CD4-positive, CD25-positive, alpha-beta regulatory T cell (primary cell): Measurements from ENCODE around the gene TBC1D24. TPM values are rescaled to one million over a fixed set of nuclear protein-coding genes. Genes with fewer than 3 reads are reported as not detected.

ENCODE experiments used
- ATAC-seq, 2 donors: fragments of 150-1000 bp; cut with Tn5 transposase; one replicate each; pipeline ENCODE4 v1.10.0; 2021; ENCODE audit warnings: low read depth in 2 of 2, moderate number of reproducible peaks in 2 of 2, moderate library complexity in 1 of 2
- DNase-seq, 3 donors: peaks; one replicate each; pipeline versions ENCODE4 v3.0.0 to v3.0.0-alpha.2; 2012 to 2022; ENCODE audit warnings: mixed read lengths in 1 of 3
- H3K27ac ChIP-seq: one replicate; pipeline ENCODE4 v1.7.0; 2013; ENCODE audit warnings: mild to moderate bottlenecking, low read length; ENCODE audit not compliant: insufficient read depth, poor library complexity, severe bottlenecking
- H3K27me3 ChIP-seq: one replicate; pipeline ENCODE4 v1.7.0; 2013; ENCODE audit warnings: low read length; ENCODE audit not compliant: control insufficient read depth, insufficient read depth
- H3K36me3 ChIP-seq: one replicate; pipeline ENCODE4 v1.7.0; 2013; ENCODE audit warnings: mild to moderate bottlenecking, low read length, moderate library complexity; ENCODE audit not compliant: control insufficient read depth, insufficient read depth
- H3K4me1 ChIP-seq: 2 replicates; pipeline ENCODE4 v1.7.0; 2013; ENCODE audit warnings: mild to moderate bottlenecking, low read length; ENCODE audit not compliant: insufficient read depth, control insufficient read depth, poor library complexity, severe bottlenecking
- H3K4me3 ChIP-seq: one replicate; pipeline ENCODE4 v1.7.0; 2013; ENCODE audit warnings: low read depth, mild to moderate bottlenecking, low read length, moderate library complexity
- H3K9me3 ChIP-seq, 2 experiments: 1 replicate in 1 of 2; 2 replicates in 1 of 2; pipeline ENCODE4 v1.7.0; 2013; ENCODE audit warnings: low read length in 2 of 2, mild to moderate bottlenecking in 1 of 2, moderate library complexity in 1 of 2; ENCODE audit not compliant: control insufficient read depth in 2 of 2
- H3K27ac Mint-ChIP-seq, 3 donors: one replicate each; pipeline ENCODE4 v1.8.0; 2020 to 2022; ENCODE audit warnings: mild to moderate bottlenecking in 3 of 3, mixed read lengths in 3 of 3, moderate library complexity in 2 of 3
- H3K27me3 Mint-ChIP-seq: one replicate; pipeline ENCODE4 v1.8.0; 2022; ENCODE audit warnings: mild to moderate bottlenecking, mixed read lengths
- H3K36me3 Mint-ChIP-seq: one replicate; pipeline ENCODE4 v1.8.0; 2020; ENCODE audit warnings: mixed read lengths
- H3K4me1 Mint-ChIP-seq, 4 donors: one replicate each; pipeline ENCODE4 v1.8.0; 2020 to 2022; ENCODE audit warnings: mixed read lengths in 4 of 4, mild to moderate bottlenecking in 1 of 4
- H3K4me3 Mint-ChIP-seq, 4 donors: one replicate each; pipeline ENCODE4 v1.8.0; 2020 to 2022; ENCODE audit warnings: mild to moderate bottlenecking in 4 of 4, mixed read lengths in 4 of 4, moderate library complexity in 3 of 4
- H3K9me3 Mint-ChIP-seq, 7 donors: one replicate each; pipeline ENCODE4 v1.8.0; 2020 to 2022; ENCODE audit warnings: mixed read lengths in 7 of 7, mild to moderate bottlenecking in 3 of 7, moderate library complexity in 2 of 7
- polyA plus RNA-seq, 4 donors: library from polyadenylated mRNA; unstranded; fragments of 300-500 nt; fragmentation: Illumina TruSeq; gene quantifications; one replicate each; pipeline ENCODE4 v1.2.3, GENCODE V29; 2021
- total RNA-seq: library from RNA; stranded (reverse); gene quantifications from one replicate; pipeline ENCODE4 v1.2.3, GENCODE V29; 2022

Gene TBC1D24
- total and polyA plus RNA-seq, 5 donors from 2014 or later: 0.84 to 5.8 (median 1.4) TPM

DNA sequence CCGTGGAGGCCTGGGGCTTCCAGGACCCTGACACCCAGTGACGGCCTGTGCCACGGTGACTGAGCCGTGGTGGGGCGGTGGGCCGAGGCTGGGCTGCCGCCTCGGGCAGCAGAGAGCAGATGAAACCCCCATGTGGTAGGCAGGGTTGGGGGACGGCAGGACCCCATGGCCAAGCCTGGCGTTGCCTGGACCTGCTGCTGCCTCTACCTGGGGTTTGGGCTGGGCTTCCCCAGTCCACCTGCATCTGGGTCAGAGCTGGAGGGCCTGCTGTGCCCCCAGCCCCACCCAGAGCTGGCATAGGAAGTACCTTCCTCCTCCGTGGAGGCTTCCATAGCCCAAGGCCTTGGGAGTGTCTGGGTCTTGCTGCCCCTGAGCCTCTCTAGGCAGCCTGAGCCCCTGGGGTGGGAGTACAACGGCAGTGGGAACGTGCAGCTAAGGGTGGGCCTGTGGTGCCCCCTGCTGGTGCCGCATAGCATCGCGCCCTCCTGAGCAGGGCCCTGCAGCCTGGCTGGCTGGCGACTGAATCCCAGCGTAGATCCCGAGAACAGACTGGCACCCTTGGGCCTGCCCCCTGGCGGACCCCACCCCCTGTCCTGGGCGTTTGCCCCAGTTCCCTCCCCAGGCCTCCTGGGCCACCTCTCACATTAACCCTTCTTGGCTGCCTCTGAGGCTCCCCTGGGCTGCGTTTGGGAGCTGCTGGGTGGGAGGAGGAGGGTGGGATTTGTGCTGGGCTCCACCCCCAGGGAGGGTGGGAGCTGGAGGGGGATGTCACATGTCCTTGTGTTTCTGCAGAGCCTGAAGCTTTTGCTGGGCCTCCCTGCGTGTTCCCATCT lies 26.2 kb downstream of the TBC1D24 start:
- peak; percentile 85 to 87 for ATAC-seq
- H3K4me3 Mint-ChIP-seq: no peak overlapping the region
- Histone ChIP-seq H3K9me3 (no peaks in the 10 kb centered on the region), H3K4me1 (peaks cover 5% of the 10 kb centered on the region), H3K27ac (no peak overlapping the region), H3K27me3 (no peaks in the 10 kb centered on the region), H3K36me3 (peaks cover 3% of the 10 kb centered on the region), H3K4me3 (no peak overlapping the region)
- H3K9me3 Mint-ChIP-seq: peaks cover 0 to 2% (median 0%) of the 10 kb centered on the region in 7 donors
- no peaks in the 10 kb centered on the region for H3K27me3 Mint-ChIP-seq
- H3K27ac Mint-ChIP-seq: no peak overlapping the region
- no peaks in the 10 kb centered on the region for H3K36me3 Mint-ChIP-seq
- peak; percentile 67 to 77 (median 76) for DNase-seq
- H3K4me1 Mint-ChIP-seq: peaks cover 0 to 2% (median 1%) of the 10 kb centered on the region in 4 donors

DNA sequence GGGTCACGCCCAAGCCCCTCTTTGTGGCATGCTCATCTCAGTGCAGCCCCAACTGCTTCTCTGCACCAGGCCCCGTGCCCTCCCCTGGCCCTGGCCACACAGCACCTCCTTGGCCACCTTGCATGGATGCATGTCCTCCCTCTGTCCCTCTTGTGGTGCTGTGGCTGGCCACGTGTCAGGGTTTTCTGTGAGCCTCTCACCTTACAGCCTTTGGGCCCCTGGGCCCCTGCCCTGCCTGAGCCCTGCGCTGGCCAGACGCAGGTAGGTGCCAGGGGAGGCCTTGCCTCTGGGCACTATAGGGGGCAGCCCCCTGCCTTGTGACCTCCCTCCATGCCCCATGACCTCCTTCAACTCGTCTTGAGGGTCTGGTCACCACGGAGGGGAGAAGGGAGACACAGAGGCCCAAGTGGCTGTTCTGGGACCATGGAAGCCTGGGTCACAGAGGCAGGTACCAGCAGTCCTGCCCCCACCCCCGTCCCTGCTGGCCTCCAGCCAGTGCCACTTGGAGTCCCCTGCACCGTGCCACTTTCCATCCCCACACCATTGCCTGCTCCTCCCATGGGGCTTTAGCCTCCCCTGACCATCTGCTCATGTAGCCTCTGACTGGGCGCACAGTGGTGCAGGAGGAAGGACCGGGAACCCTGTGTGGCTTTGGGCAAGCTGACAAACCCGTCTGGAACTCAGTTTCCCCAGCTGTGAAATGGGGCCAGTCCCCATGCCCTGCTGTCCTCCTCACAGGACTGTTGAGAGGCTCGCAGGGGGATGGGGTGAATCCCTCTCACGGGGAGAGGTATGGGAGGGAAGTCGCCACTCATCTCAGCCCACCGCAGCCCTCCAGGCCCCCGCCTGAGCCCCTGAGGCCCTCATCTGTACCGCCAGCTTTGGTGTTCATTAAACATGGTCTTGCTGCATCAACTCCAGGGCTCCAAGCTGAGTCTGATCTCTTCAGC lies 27.3 kb downstream of the TBC1D24 start:
- Histone ChIP-seq H3K4me1 (peaks cover 5% of the 10 kb centered on the region), H3K9me3 (no peaks in the 10 kb centered on the region), H3K4me3 (no peak overlapping the region), H3K27ac (no peak overlapping the region), H3K36me3 (no peaks in the 10 kb centered on the region), H3K27me3 (no peaks in the 10 kb centered on the region)
- H3K27me3 Mint-ChIP-seq: no peaks in the 10 kb centered on the region
- no peak overlapping the region for H3K27ac Mint-ChIP-seq
- H3K4me1 Mint-ChIP-seq: peaks cover 0 to 2% (median 1%) of the 10 kb centered on the region in 4 donors
- ATAC-seq: no peak
- peaks cover 0 to 2% (median 0%) of the 10 kb centered on the region in 7 donors for H3K9me3 Mint-ChIP-seq
- peak overlapping the region in 1 of 4 donors; percentile 8 for H3K4me3 Mint-ChIP-seq
- no peak for DNase-seq
- H3K36me3 Mint-ChIP-seq: no peaks in the 10 kb centered on the region

DNA sequence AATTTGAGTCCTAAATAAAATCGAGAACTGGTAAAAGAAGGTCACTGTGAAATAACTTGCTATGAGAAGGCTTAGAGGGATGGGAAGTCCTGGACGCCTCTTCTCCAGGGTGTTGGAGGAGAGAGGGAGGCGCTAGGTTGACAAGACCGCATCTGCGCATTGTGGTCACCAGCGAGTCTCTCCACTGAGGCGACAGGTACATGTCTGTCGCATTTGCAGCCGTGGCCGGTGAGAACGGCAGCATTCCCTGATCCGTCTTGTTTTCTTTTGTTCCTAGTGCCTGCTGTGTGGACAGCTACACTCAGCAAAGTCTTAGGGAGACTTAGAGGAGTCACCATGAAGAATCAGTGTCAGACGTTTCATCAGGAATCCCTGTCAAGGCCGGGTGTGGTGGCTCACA lies 30.8 kb downstream of the TBC1D24 start:
- Mint-ChIP-seq H3K27ac (no peak overlapping the region), H3K4me3 (no peak overlapping the region), H3K27me3 (no peaks in the 10 kb centered on the region), H3K36me3 (no peaks in the 10 kb centered on the region), H3K9me3 (no peaks in the 10 kb centered on the region), H3K4me1 (peaks cover 0 to 2% (median 0%) of the 10 kb centered on the region in 4 donors)
- DNase-seq (no peak), ATAC-seq (no peak)
- H3K9me3 ChIP-seq: no peaks in the 10 kb centered on the region
- no peaks in the 10 kb centered on the region for H3K36me3 ChIP-seq
- no peak overlapping the region for H3K4me3 ChIP-seq
- peaks cover 5% of the 10 kb centered on the region for H3K4me1 ChIP-seq
- H3K27ac ChIP-seq: no peak overlapping the region
- H3K27me3 ChIP-seq: no peaks in the 10 kb centered on the region

DNA sequence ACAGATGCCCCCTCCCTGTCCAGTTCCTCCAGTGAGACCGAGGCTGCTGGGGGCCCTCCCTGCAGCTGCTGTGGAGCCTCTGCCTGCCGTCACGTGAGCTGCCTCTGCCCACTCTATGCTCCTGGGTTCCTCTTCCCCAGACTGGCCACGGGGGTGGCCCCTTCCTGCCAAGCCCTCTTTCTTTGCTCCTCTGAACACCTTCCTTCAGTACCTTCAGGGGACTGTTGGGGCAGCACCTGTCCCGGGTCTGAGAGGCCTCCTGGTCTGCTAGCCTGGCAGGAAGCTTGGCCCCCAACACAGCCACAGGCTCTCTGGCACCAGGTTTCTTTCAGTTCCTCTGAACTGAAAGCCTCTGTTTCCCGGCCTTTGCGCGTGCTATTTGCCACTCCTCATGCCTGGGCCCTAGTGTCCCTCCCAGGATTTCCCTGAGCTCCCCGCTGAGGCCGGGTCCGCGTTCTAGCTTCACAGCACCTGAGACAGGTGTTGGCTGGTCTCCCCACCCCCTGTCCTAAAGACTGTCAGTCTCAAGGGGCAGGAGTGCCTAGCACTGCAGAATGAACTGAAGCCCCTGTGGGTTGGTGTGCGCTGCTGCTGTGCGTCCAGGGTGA lies 32.2 kb downstream of the TBC1D24 start:
- no peaks in the 10 kb centered on the region for H3K9me3 ChIP-seq
- peak overlapping the region in 1 of 4 donors; percentile 32 for H3K4me3 Mint-ChIP-seq
- no peaks in the 10 kb centered on the region for H3K9me3 Mint-ChIP-seq
- peaks cover 0 to 3% (median 0%) of the 10 kb centered on the region in 4 donors for H3K4me1 Mint-ChIP-seq
- H3K27ac Mint-ChIP-seq: no peak overlapping the region
- no peak overlapping the region for H3K4me3 ChIP-seq
- no peaks in the 10 kb centered on the region for H3K27me3 ChIP-seq
- no peaks in the 10 kb centered on the region for H3K36me3 Mint-ChIP-seq
- H3K27me3 Mint-ChIP-seq: no peaks in the 10 kb centered on the region
- no peaks in the 10 kb centered on the region for H3K36me3 ChIP-seq
- DNase-seq (no peak), ATAC-seq (peak; percentile 33 to 47)
- H3K27ac ChIP-seq: no peak overlapping the region
- no peaks in the 10 kb centered on the region for H3K4me1 ChIP-seq

DNA sequence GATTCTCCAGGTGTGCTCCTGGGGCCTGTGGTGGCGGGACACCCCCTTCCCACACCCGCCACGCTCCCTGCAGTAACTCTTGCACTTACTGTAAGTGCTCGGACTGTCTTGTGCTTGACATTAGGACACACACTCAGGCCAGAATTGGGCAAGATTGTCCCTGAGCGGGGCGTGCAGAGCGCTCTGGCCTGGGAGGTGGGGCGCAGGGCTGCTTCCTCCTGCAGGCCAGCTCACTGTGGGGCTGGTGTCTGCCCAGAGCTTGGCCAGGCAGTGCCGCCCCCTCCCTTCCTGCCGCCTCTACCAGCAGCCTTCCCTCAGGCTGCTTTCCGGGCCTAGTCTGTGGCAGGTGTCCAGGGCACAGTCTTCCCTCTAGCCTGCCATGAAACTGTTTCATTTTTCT lies 32.7 kb downstream of the TBC1D24 start:
- Mint-ChIP-seq H3K36me3 (no peaks in the 10 kb centered on the region), H3K4me3 (no peak overlapping the region), H3K27me3 (no peaks in the 10 kb centered on the region), H3K27ac (no peak overlapping the region), H3K9me3 (no peaks in the 10 kb centered on the region), H3K4me1 (peaks cover 0 to 8% (median under 1%) of the 10 kb centered on the region in 4 donors)
- ATAC-seq (no peak), DNase-seq (no peak)
- Histone ChIP-seq H3K4me3 (no peak overlapping the region), H3K9me3 (no peaks in the 10 kb centered on the region), H3K27ac (no peak overlapping the region), H3K4me1 (peaks cover under 1% of the 10 kb centered on the region), H3K27me3 (no peaks in the 10 kb centered on the region), H3K36me3 (no peaks in the 10 kb centered on the region)

DNA sequence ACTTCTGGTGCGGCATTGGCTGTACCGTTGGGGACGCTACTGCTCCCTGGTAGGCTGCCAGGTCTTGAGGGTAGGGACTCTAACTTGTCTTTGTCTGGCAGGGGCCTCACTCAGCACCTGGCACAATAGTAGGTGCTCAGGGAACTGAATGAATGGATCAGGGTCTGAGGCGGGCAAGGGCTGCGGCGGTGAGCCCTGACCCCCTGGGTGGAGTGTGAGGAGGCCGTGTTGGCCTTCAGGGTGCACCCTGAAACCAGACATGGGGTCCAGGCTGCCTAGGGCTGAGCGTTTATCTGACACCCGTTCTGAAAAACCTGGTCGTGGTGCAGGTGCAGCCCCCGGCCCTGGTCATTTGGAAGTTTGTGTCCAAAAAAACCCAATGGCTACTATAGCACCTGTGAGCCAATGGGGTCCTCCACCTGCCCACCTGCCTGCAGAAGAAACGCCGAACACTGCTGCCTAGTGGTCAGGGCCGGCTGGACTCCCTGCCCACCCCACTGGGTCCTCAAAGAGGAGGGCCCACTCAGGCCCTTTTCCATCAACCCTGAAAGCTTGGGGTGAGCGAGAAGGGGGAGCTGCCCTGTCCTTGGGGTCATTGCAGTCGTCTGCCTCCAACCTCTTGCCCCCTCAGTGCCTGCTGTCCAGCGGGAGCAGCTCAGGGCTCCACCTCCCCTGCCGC lies 33.9 kb downstream of the TBC1D24 start:
- H3K9me3 ChIP-seq: no peaks in the 10 kb centered on the region
- H3K36me3 ChIP-seq: no peaks in the 10 kb centered on the region
- H3K4me3 ChIP-seq: no peak overlapping the region
- ATAC-seq: no peak
- H3K4me1 ChIP-seq: peaks cover 8% of the 10 kb centered on the region
- no peak overlapping the region for H3K4me3 Mint-ChIP-seq
- H3K9me3 Mint-ChIP-seq: no peaks in the 10 kb centered on the region
- no peak for DNase-seq
- no peak overlapping the region for H3K27ac ChIP-seq
- peaks cover 0 to 16% (median 1%) of the 10 kb centered on the region in 4 donors for H3K4me1 Mint-ChIP-seq
- H3K36me3 Mint-ChIP-seq: no peaks in the 10 kb centered on the region
- no peaks in the 10 kb centered on the region for H3K27me3 Mint-ChIP-seq
- H3K27me3 ChIP-seq: no peaks in the 10 kb centered on the region
- no peak overlapping the region for H3K27ac Mint-ChIP-seq
